CD4-positive, alpha-beta memory T cell (primary cell): ENCODE measurements around the gene AMDHD2. TPM values are rescaled to one million over a fixed set of nuclear protein-coding genes. Genes with fewer than 3 reads are reported as not detected.
A peak's percentile ranks its signal among the peaks of the same experiment; 100 is the strongest.
"Not testable (repeated sequence)": the region's sequence is repeated elsewhere in the genome, so short reads cannot be mapped to it uniquely, and the experiment has no call there.

Experiments
- CTCF ChIA-PET: fragments of 350-600 bp; sonication (Branson Sonifier 250); formaldehyde crosslinking; loops from one replicate; lab custom pipeline; 2021; ENCODE audit warnings: inconsistent platforms; ENCODE audit not compliant: partially characterized antibody; lab: Charles Lee
- POLR2A ChIA-PET: fragments of 350-600 bp; sonication (Branson Sonifier 250); formaldehyde crosslinking; loops from one replicate; lab custom pipeline; 2021; ENCODE audit not compliant: partially characterized antibody; lab: Charles Lee
- DNase-seq, 5 donors: peaks; one replicate each; pipeline versions ENCODE4 v3.0.0 to v3.0.0-alpha.2; 2020 to 2022; ENCODE audit warnings: mixed read lengths in 1 of 5
- H3K27ac ChIP-seq: one replicate; pipeline ENCODE4 v1.7.0; 2013; ENCODE audit warnings: low read depth, low read length
- H3K27me3 ChIP-seq: 2 replicates; pipeline ENCODE4 v1.7.0; 2013; ENCODE audit warnings: mild to moderate bottlenecking, low read length, moderate library complexity; ENCODE audit not compliant: insufficient read depth
- H3K36me3 ChIP-seq: 2 replicates; pipeline ENCODE4 v1.7.0; 2013; ENCODE audit warnings: mild to moderate bottlenecking, low read length, moderate library complexity; ENCODE audit not compliant: insufficient read depth
- H3K4me1 ChIP-seq: 2 replicates; pipeline ENCODE4 v1.7.0; 2013; ENCODE audit warnings: mild to moderate bottlenecking, low read length, moderate library complexity; ENCODE audit not compliant: insufficient read depth
- H3K4me3 ChIP-seq, 2 donors: one replicate each; pipeline ENCODE4 v1.7.0; 2013; ENCODE audit warnings: low read length in 2 of 2, mild to moderate bottlenecking in 1 of 2
- H3K9me3 ChIP-seq, 2 donors: one replicate each; pipeline ENCODE4 v1.7.0; 2013; ENCODE audit warnings: low read length in 2 of 2, control low read depth in 1 of 2; ENCODE audit not compliant: control insufficient read depth in 1 of 2
- H3K27ac Mint-ChIP-seq, 7 donors: one replicate each; pipeline ENCODE4 v1.8.0; 2020 to 2021; ENCODE audit warnings: mixed read lengths in 7 of 7, mild to moderate bottlenecking in 6 of 7, inconsistent platforms in 3 of 7, moderate library complexity in 3 of 7
- H3K27me3 Mint-ChIP-seq, 2 donors: one replicate each; pipeline ENCODE4 v1.8.0; 2020 to 2021; ENCODE audit warnings: mixed read lengths in 2 of 2
- H3K36me3 Mint-ChIP-seq, 2 donors: one replicate each; pipeline ENCODE4 v1.8.0; 2020 to 2021; ENCODE audit warnings: mixed read lengths in 2 of 2, inconsistent platforms in 1 of 2, mild to moderate bottlenecking in 1 of 2
- H3K4me1 Mint-ChIP-seq, 4 donors: one replicate each; pipeline ENCODE4 v1.8.0; 2020 to 2021; ENCODE audit warnings: mixed read lengths in 4 of 4, mild to moderate bottlenecking in 1 of 4
- H3K4me3 Mint-ChIP-seq, 8 donors: one replicate each; pipeline ENCODE4 v1.8.0; 2020 to 2021; ENCODE audit warnings: mixed read lengths in 8 of 8, mild to moderate bottlenecking in 7 of 8, moderate library complexity in 6 of 8, inconsistent platforms in 3 of 8
- H3K9me3 Mint-ChIP-seq, 8 donors: one replicate each; pipeline ENCODE4 v1.8.0; 2020 to 2021; ENCODE audit warnings: mixed read lengths in 8 of 8, mild to moderate bottlenecking in 5 of 8, inconsistent platforms in 3 of 8, moderate library complexity in 1 of 8
- intact Hi-C: fragments of 100-400 bp; cut with micrococcal nuclease; formaldehyde crosslinking; loops from one replicate; pipeline ENCODE4 v1.15.1; 2023
- polyA plus RNA-seq, 2 donors: library from polyadenylated mRNA; unstranded; fragments of 300-500 nt; fragmentation: Illumina TruSeq; gene quantifications; one replicate each; pipeline ENCODE4 v1.2.3, GENCODE V29; 2021
- total RNA-seq, 2 experiments: library from RNA; stranded (reverse); gene quantifications; one replicate each; pipeline ENCODE4 v1.2.3, GENCODE V29; 2021

AMDHD2 gene
- total and polyA plus RNA-seq, 4 experiments from 2014 or later, result 17.0 to 121 (median 68.1) TPM

GRCh38 chr16:2543771-2544170, 23.6 kb downstream of the AMDHD2 start:
- H3K36me3 ChIP-seq, H3K27me3 ChIP-seq, H3K27me3 Mint-ChIP-seq, H3K9me3 Mint-ChIP-seq, DNase-seq, CTCF ChIA-PET, intact Hi-C loops, H3K4me3 ChIP-seq, H3K27ac Mint-ChIP-seq, H3K27ac ChIP-seq, H3K4me3 Mint-ChIP-seq, H3K9me3 ChIP-seq: not testable (repeated sequence)
- H3K4me1 ChIP-seq, result peaks cover 30% of the 10 kb centered on the region
- POLR2A ChIA-PET, result interaction anchor here (0.6 to 1.6 kb wide), 2 partner anchors 11 to 572 kb away, joined by 3 to 6 read pairs; partner anchors contain the start of gene TBL3
- H3K36me3 Mint-ChIP-seq, result peaks cover 3 to 19% of the 10 kb centered on the region in 2 donors
- peaks cover 23 to 47% (median 34%) of the 10 kb centered on the region in 4 donors for H3K4me1 Mint-ChIP-seq

- H3K4me1 ChIP-seq, H3K27ac ChIP-seq, CTCF ChIA-PET, H3K27ac Mint-ChIP-seq, H3K9me3 Mint-ChIP-seq, POLR2A ChIA-PET, H3K27me3 Mint-ChIP-seq, H3K4me3 ChIP-seq, H3K36me3 Mint-ChIP-seq, H3K4me3 Mint-ChIP-seq, DNase-seq, H3K9me3 ChIP-seq, H3K4me1 Mint-ChIP-seq, H3K36me3 ChIP-seq, H3K27me3 ChIP-seq, intact Hi-C loops: not testable (repeated sequence)
Measured at GRCh38 chr16:2550283-2550878, 30.2 kb downstream of the AMDHD2 start.

- CTCF ChIA-PET, result interaction anchor here (0.7 kb wide), 1 partner anchor 548 kb away, joined by 4 read pairs; no protein-coding TSS in a partner anchor
- intact Hi-C loops, H3K4me1 ChIP-seq, H3K4me3 ChIP-seq, H3K9me3 Mint-ChIP-seq, POLR2A ChIA-PET, H3K27me3 ChIP-seq, H3K9me3 ChIP-seq, DNase-seq, H3K4me1 Mint-ChIP-seq, H3K36me3 ChIP-seq, H3K36me3 Mint-ChIP-seq, H3K27ac Mint-ChIP-seq, H3K27ac ChIP-seq, H3K27me3 Mint-ChIP-seq, H3K4me3 Mint-ChIP-seq: not testable (repeated sequence)
Measured at GRCh38 chr16:2551420-2551889, 31.3 kb downstream of the AMDHD2 start.

GRCh38 chr16:2554709-2555425, 34.7 kb downstream of the AMDHD2 start:
- H3K36me3 ChIP-seq, H3K27me3 ChIP-seq, DNase-seq, H3K9me3 ChIP-seq, H3K9me3 Mint-ChIP-seq, H3K4me3 ChIP-seq, H3K27ac Mint-ChIP-seq, POLR2A ChIA-PET, H3K4me3 Mint-ChIP-seq, H3K4me1 Mint-ChIP-seq, CTCF ChIA-PET, intact Hi-C loops, H3K4me1 ChIP-seq, H3K27ac ChIP-seq, H3K36me3 Mint-ChIP-seq, H3K27me3 Mint-ChIP-seq: not testable (repeated sequence)

GRCh38 chr16:2557150-2557549, 37.0 kb downstream of the AMDHD2 start:
- H3K27me3 ChIP-seq, DNase-seq, H3K36me3 ChIP-seq, H3K27ac Mint-ChIP-seq, H3K36me3 Mint-ChIP-seq, H3K4me1 Mint-ChIP-seq, intact Hi-C loops, H3K4me3 ChIP-seq, CTCF ChIA-PET, POLR2A ChIA-PET, H3K9me3 Mint-ChIP-seq, H3K4me1 ChIP-seq, H3K27ac ChIP-seq, H3K9me3 ChIP-seq, H3K4me3 Mint-ChIP-seq, H3K27me3 Mint-ChIP-seq: not testable (repeated sequence)

GRCh38 chr16:2560131-2560797, 40.1 kb downstream of the AMDHD2 start:
- CTCF ChIA-PET, H3K36me3 ChIP-seq, H3K27me3 ChIP-seq, H3K27ac ChIP-seq, H3K4me1 Mint-ChIP-seq, H3K27me3 Mint-ChIP-seq, H3K36me3 Mint-ChIP-seq, POLR2A ChIA-PET, H3K4me1 ChIP-seq, intact Hi-C loops, H3K4me3 ChIP-seq, H3K9me3 ChIP-seq, H3K27ac Mint-ChIP-seq, H3K9me3 Mint-ChIP-seq, DNase-seq, H3K4me3 Mint-ChIP-seq: not testable (repeated sequence)

- H3K36me3 ChIP-seq, H3K27me3 Mint-ChIP-seq, H3K9me3 Mint-ChIP-seq, H3K4me3 Mint-ChIP-seq, intact Hi-C loops, H3K9me3 ChIP-seq, POLR2A ChIA-PET, H3K36me3 Mint-ChIP-seq, H3K27ac Mint-ChIP-seq, H3K4me3 ChIP-seq, H3K4me1 Mint-ChIP-seq, H3K27me3 ChIP-seq, H3K4me1 ChIP-seq, CTCF ChIA-PET, H3K27ac ChIP-seq: not testable (repeated sequence)
- peak; percentile 58 to 67 (median 59) for DNase-seq
Measured at GRCh38 chr16:2560798-2561133, 40.6 kb downstream of the AMDHD2 start.
